ENCODE results near the gene ARSK. TPM values are rescaled to one million over a fixed set of nuclear protein-coding genes. Genes with fewer than 3 reads are reported as not detected.
A peak's percentile ranks its signal among the peaks of the same experiment; 100 is the strongest.
"Not testable (repeated sequence)": the region's sequence is repeated elsewhere in the genome, so short reads cannot be mapped to it uniquely, and the experiment has no call there.

Gene ARSK
- total RNA-seq, 2 donors from 2014 or later, result 7.3 to 23.3 TPM

- Histone ChIP-seq H3K9me3 (no peaks in the 10 kb centered on the region), H3K27me3 (replicated peaks; ENCODE audit: insufficient read depth) (no peaks in the 10 kb centered on the region), H3K4me1 (replicated peaks) (peaks cover 6% of the 10 kb centered on the region), H3K36me3 (no peaks in the 10 kb centered on the region), H3K27ac (peak overlapping the region; percentile 96 to 98), H3K4me3 (no peak overlapping the region)
- peak; percentile 94 for DNase-seq (ENCODE audit: low spot score)
- 25% methylated on average over 5 of the region's 5 CpGs for WGBS
- intact Hi-C loops (cut with DNase I), result loop anchor here (5.0 kb wide), 2 partner anchors 141 to 216 kb away; no protein-coding TSS in a partner anchor
- peak in 1 of 4 experiments; percentile 7 for TF ChIP-seq CTCF (IDR thresholded peaks at IDR 0.05)
- peak; percentile 52 for TF ChIP-seq POLR2A (IDR thresholded peaks at IDR 0.05)
- peak; percentile 99 for TF ChIP-seq POLR2AphosphoS5 (IDR thresholded peaks at IDR 0.05)
These were observed 86.9 kb downstream of the ARSK start for GRCh38 chr5:95641741-95642220.

- no peaks in the 10 kb centered on the region for H3K27me3 ChIP-seq (replicated peaks; ENCODE audit: insufficient read depth)
- no peak overlapping the region for H3K4me3 ChIP-seq
- H3K36me3 ChIP-seq, result no peaks in the 10 kb centered on the region
- whole genome bisulfite sequencing, result 60% methylated on average over 7 of the region's 7 CpGs
- peak overlapping the region; percentile 96 to 98 for H3K27ac ChIP-seq
- H3K4me1 ChIP-seq (replicated peaks), result peaks cover 6% of the 10 kb centered on the region
- no peaks in the 10 kb centered on the region for H3K9me3 ChIP-seq
- no peak for DNase-seq (ENCODE audit: low spot score)
- no peak for TF ChIP-seq CTCF (IDR thresholded peaks at IDR 0.05)
- TF ChIP-seq POLR2AphosphoS5 (IDR thresholded peaks at IDR 0.05), result peak; percentile 6
- no peak for TF ChIP-seq POLR2A (IDR thresholded peaks at IDR 0.05)
- intact Hi-C loops (cut with DNase I), result loop anchor here (5.0 kb wide), 2 partner anchors 139 to 214 kb away; no protein-coding TSS in a partner anchor
These were observed 88.3 kb downstream of the ARSK start for GRCh38 chr5:95643152-95643551.

GRCh38 chr5:95644351-95645042, 89.6 kb downstream of the ARSK start:
- no peak overlapping the region for H3K4me3 ChIP-seq
- H3K27me3 ChIP-seq (replicated peaks; ENCODE audit: insufficient read depth), result no peaks in the 10 kb centered on the region
- WGBS, result 12% methylated on average over 4 of the region's 4 CpGs
- peak; percentile 51 for DNase-seq (ENCODE audit: low spot score)
- intact Hi-C loops (cut with DNase I), result loop anchor here (5.0 kb wide), 6 partner anchors 88 to 693 kb away; partner anchors contain the start of genes ELL2 and RHOBTB3
- peaks cover 6% of the 10 kb centered on the region for H3K4me1 ChIP-seq (replicated peaks)
- H3K27ac ChIP-seq, result peak overlapping the region; percentile 96 to 98
- TF ChIP-seq POLR2AphosphoS5 (IDR thresholded peaks at IDR 0.05) (peak; percentile 66), CTCF (IDR thresholded peaks at IDR 0.05) (peak; percentile 59 to 87 (median 70)), POLR2A (IDR thresholded peaks at IDR 0.05) (no peak)
- H3K36me3 ChIP-seq, result no peaks in the 10 kb centered on the region
- no peaks in the 10 kb centered on the region for H3K9me3 ChIP-seq

GRCh38 chr5:95646226-95646568, 91.3 kb downstream of the ARSK start:
- intact Hi-C loops (cut with DNase I), result loop anchor here (2.0 to 5.0 kb wide), 5 partner anchors 86 to 691 kb away; partner anchors contain the start of genes ARSK, ELL2, RHOBTB3 and SKIC3
- not testable (repeated sequence) for H3K4me1 ChIP-seq (replicated peaks); DNase-seq (ENCODE audit: low spot score); H3K36me3 ChIP-seq; H3K27me3 ChIP-seq (replicated peaks; ENCODE audit: insufficient read depth); H3K9me3 ChIP-seq
- 63% methylated on average over 17 of the region's 17 CpGs for WGBS
- H3K4me3 ChIP-seq, result peak overlapping the region in 1 of 2 donors; percentile 43
- H3K27ac ChIP-seq, result peak overlapping the region; percentile 96 to 98

GRCh38 chr5:95646569-95647431, 91.9 kb downstream of the ARSK start, which contains the start of gene RFESD:
Gene RFESD (plus strand): TSS chr5:95646777. CDS start chr5:95652272, 5,495 bp downstream.
- peak; percentile 98 for DNase-seq (ENCODE audit: low spot score)
- 1% methylated on average over 52 of the region's 60 CpGs for WGBS
- intact Hi-C loops (cut with DNase I), result loop anchor here (2.0 to 5.0 kb wide), 5 partner anchors 86 to 691 kb away; partner anchors contain the start of genes ARSK, ELL2, RHOBTB3 and SKIC3
- peak; percentile 94 for TF ChIP-seq POLR2A (IDR thresholded peaks at IDR 0.05)
- peak in 2 of 4 experiments; percentile 12 to 56 for TF ChIP-seq CTCF (IDR thresholded peaks at IDR 0.05)
- TF ChIP-seq POLR2AphosphoS5 (IDR thresholded peaks at IDR 0.05), result peak; percentile 99
- H3K4me3 ChIP-seq, result peak within 1 kb of the TSS; percentile 26 to 43
- H3K9me3 ChIP-seq, result no peaks in the 10 kb centered on the region
- peak within 1 kb of the TSS; percentile 96 to 98 for H3K27ac ChIP-seq
- H3K36me3 ChIP-seq, result no peaks in the 10 kb centered on the region
- H3K4me1 ChIP-seq (replicated peaks), result peaks cover 6% of the 10 kb centered on the region
- H3K27me3 ChIP-seq (replicated peaks; ENCODE audit: insufficient read depth), result no peaks in the 10 kb centered on the region

All from prostate gland (tissue), 2 donors.